ENCODE measurements around the gene GKAP1. TPM values are rescaled to one million over a fixed set of nuclear protein-coding genes. Genes with fewer than 3 reads are reported as not detected.

The GKAP1 gene
- total RNA-seq, 1 experiment from 2014 or later = 0.86 TPM

- H3K4me1 Mint-ChIP-seq (ENCODE audit: low read depth, unreplicated experiment) = no peaks in the 10 kb centered on the region
- BruUV-seq (replicated peaks) = no TSS peak
- CTCF ChIA-PET = no interaction called here
- no peak overlapping the region for H3K4me3 Mint-ChIP-seq (ENCODE audit: unreplicated experiment)
- POLR2A ChIA-PET = no interaction called here
- H3K27ac Mint-ChIP-seq (ENCODE audit: unreplicated experiment) = no peak overlapping the region
- TF ChIP-seq CTCF (IDR thresholded peaks at IDR 0.05; ENCODE audit: insufficient read depth in 1 of 2, low read depth in 1 of 2, low read length in 1 of 2, severe bottlenecking in 1 of 2, unreplicated experiment in 1 of 2) = no peak
- Histone ChIP-seq H3K27me3 (replicated peaks; ENCODE audit: control insufficient read depth, insufficient read depth, low read length) (no peaks in the 10 kb centered on the region), H3K9me3 (no peaks in the 10 kb centered on the region), H3K36me3 (ENCODE audit: control insufficient read depth, insufficient read depth, low read length) (no peaks in the 10 kb centered on the region), H3K4me1 (no peaks in the 10 kb centered on the region), H3K4me3 (ENCODE audit: low read depth, low read length) (no peak overlapping the region)
- H3K9me3 Mint-ChIP-seq (ENCODE audit: unreplicated experiment) = no peaks in the 10 kb centered on the region
- no peaks in the 10 kb centered on the region for H3K36me3 Mint-ChIP-seq (ENCODE audit: insufficient read depth, unreplicated experiment)
- H3K27me3 Mint-ChIP-seq (ENCODE audit: insufficient read depth, unreplicated experiment) = peaks cover 2% of the 10 kb centered on the region
- intact Hi-C loops (cut with micrococcal nuclease; ENCODE audit: unreplicated experiment) = no loop called here
- no peak for DNase-seq
Measured at GRCh38 chr9:83754383-83754977, 63.1 kb downstream of the GKAP1 start.

GRCh38 chr9:83749706-83750105, 67.9 kb downstream of the GKAP1 start:
- ChIA-PET POLR2A (no interaction called here), CTCF (interaction anchor here (0.6 kb wide), 1 partner anchor 30 kb away, joined by 4 read pairs; no protein-coding TSS in a partner anchor)
- H3K36me3 ChIP-seq (ENCODE audit: control insufficient read depth, insufficient read depth, low read length) = no peaks in the 10 kb centered on the region
- H3K27ac Mint-ChIP-seq (ENCODE audit: unreplicated experiment) = no peak overlapping the region
- no peaks in the 10 kb centered on the region for H3K27me3 ChIP-seq (replicated peaks; ENCODE audit: control insufficient read depth, insufficient read depth, low read length)
- no peaks in the 10 kb centered on the region for H3K36me3 Mint-ChIP-seq (ENCODE audit: insufficient read depth, unreplicated experiment)
- no peak for DNase-seq
- no peaks in the 10 kb centered on the region for H3K4me1 ChIP-seq
- no peaks in the 10 kb centered on the region for H3K27me3 Mint-ChIP-seq (ENCODE audit: insufficient read depth, unreplicated experiment)
- no peaks in the 10 kb centered on the region for H3K4me1 Mint-ChIP-seq (ENCODE audit: low read depth, unreplicated experiment)
- TF ChIP-seq CTCF (IDR thresholded peaks at IDR 0.05; ENCODE audit: insufficient read depth in 1 of 2, low read depth in 1 of 2, low read length in 1 of 2, severe bottlenecking in 1 of 2, unreplicated experiment in 1 of 2) = no peak
- no TSS peak for BruUV-seq (replicated peaks)
- H3K9me3 Mint-ChIP-seq (ENCODE audit: unreplicated experiment) = no peaks in the 10 kb centered on the region
- intact Hi-C loops (cut with micrococcal nuclease; ENCODE audit: unreplicated experiment) = no loop called here
- H3K4me3 ChIP-seq (ENCODE audit: low read depth, low read length) = no peak overlapping the region
- H3K9me3 ChIP-seq = no peaks in the 10 kb centered on the region
- no peak overlapping the region for H3K4me3 Mint-ChIP-seq (ENCODE audit: unreplicated experiment)

- Mint-ChIP-seq H3K27me3 (ENCODE audit: insufficient read depth, unreplicated experiment) (no peaks in the 10 kb centered on the region), H3K4me1 (ENCODE audit: low read depth, unreplicated experiment) (no peaks in the 10 kb centered on the region), H3K36me3 (ENCODE audit: insufficient read depth, unreplicated experiment) (no peaks in the 10 kb centered on the region), H3K4me3 (ENCODE audit: unreplicated experiment) (no peak overlapping the region), H3K9me3 (ENCODE audit: unreplicated experiment) (no peaks in the 10 kb centered on the region), H3K27ac (ENCODE audit: unreplicated experiment) (no peak overlapping the region)
- H3K27me3 ChIP-seq (replicated peaks; ENCODE audit: control insufficient read depth, insufficient read depth, low read length) = no peaks in the 10 kb centered on the region
- no peak for TF ChIP-seq CTCF (IDR thresholded peaks at IDR 0.05; ENCODE audit: insufficient read depth in 1 of 2, low read depth in 1 of 2, low read length in 1 of 2, severe bottlenecking in 1 of 2, unreplicated experiment in 1 of 2)
- H3K9me3 ChIP-seq = no peaks in the 10 kb centered on the region
- ChIA-PET CTCF (no interaction called here), POLR2A (no interaction called here)
- no peak for DNase-seq
- intact Hi-C loops (cut with micrococcal nuclease; ENCODE audit: unreplicated experiment) = no loop called here
- H3K4me1 ChIP-seq = no peaks in the 10 kb centered on the region
- no peaks in the 10 kb centered on the region for H3K36me3 ChIP-seq (ENCODE audit: control insufficient read depth, insufficient read depth, low read length)
- no peak overlapping the region for H3K4me3 ChIP-seq (ENCODE audit: low read depth, low read length)
- BruUV-seq (replicated peaks) = no TSS peak
Measured at GRCh38 chr9:83744206-83744605, 73.4 kb downstream of the GKAP1 start.
